Endometrial microvascular endothelial cells (primary cell): Measurements from ENCODE around the gene ARHGAP24. TPM values are rescaled to one million over a fixed set of nuclear protein-coding genes. Genes with fewer than 3 reads are reported as not detected.

Experiments
- in situ Hi-C: cut with HindIII; loops from 2 replicates; pipeline ENCODE4 v1.10.0; 2017; ENCODE audit warnings: low sequenced_read_pairs, low pct_unique_long_range_greater_than_20kb; ENCODE audit errors: inconsistent ontology term
- total RNA-seq: library from RNA; depleted of rRNA; stranded (reverse); fragments of >200 nt; gene quantifications from one replicate; pipeline ENCODE4 v1.2.3, GENCODE V29; 2015; ENCODE audit errors: inconsistent ontology term

ARHGAP24 gene
- total RNA-seq, 1 donor from 2014 or later = 93.0 TPM

GRCh38 chr4:85938902-85939301, 464.0 kb downstream of the ARHGAP24 start:
- in situ Hi-C loops = no loop called here

- in situ Hi-C loops = no loop called here
Observed at GRCh38 chr4:85939595-85939994, 464.6 kb downstream of the ARHGAP24 start.

- in situ Hi-C loops = no loop called here
Observed at GRCh38 chr4:85940151-85940550, 465.2 kb downstream of the ARHGAP24 start.

- in situ Hi-C loops = no loop called here
Observed at GRCh38 chr4:85942107-85942506, 467.2 kb downstream of the ARHGAP24 start.

- in situ Hi-C loops = no loop called here
Observed at GRCh38 chr4:85946821-85947220, 471.9 kb downstream of the ARHGAP24 start.

- in situ Hi-C loops = loop anchor here (25.0 kb wide), 1 partner anchor 139 kb away; no protein-coding TSS in a partner anchor
Observed at GRCh38 chr4:85951099-85951498, 476.1 kb downstream of the ARHGAP24 start.

- in situ Hi-C loops = loop anchor here (25.0 kb wide), 1 partner anchor 140 kb away; no protein-coding TSS in a partner anchor
Observed at GRCh38 chr4:85952528-85952927, 477.6 kb downstream of the ARHGAP24 start.

GRCh38 chr4:85952972-85953650, 478.2 kb downstream of the ARHGAP24 start:
- in situ Hi-C loops = loop anchor here (25.0 kb wide), 1 partner anchor 141 kb away; no protein-coding TSS in a partner anchor

- in situ Hi-C loops = loop anchor here (25.0 kb wide), 1 partner anchor 141 kb away; no protein-coding TSS in a partner anchor
Observed at GRCh38 chr4:85953651-85954018, 478.7 kb downstream of the ARHGAP24 start.

- in situ Hi-C loops = loop anchor here (25.0 kb wide), 1 partner anchor 143 kb away; no protein-coding TSS in a partner anchor
Observed at GRCh38 chr4:85955620-85956292, 480.8 kb downstream of the ARHGAP24 start.

- in situ Hi-C loops = loop anchor here (25.0 kb wide), 1 partner anchor 144 kb away; no protein-coding TSS in a partner anchor
Observed at GRCh38 chr4:85956293-85956945, 481.5 kb downstream of the ARHGAP24 start.

- in situ Hi-C loops = loop anchor here (25.0 kb wide), 1 partner anchor 150 kb away; no protein-coding TSS in a partner anchor
Observed at GRCh38 chr4:85961887-85962286, 486.9 kb downstream of the ARHGAP24 start.

- in situ Hi-C loops = loop anchor here (25.0 kb wide), 1 partner anchor 151 kb away; no protein-coding TSS in a partner anchor
Observed at GRCh38 chr4:85963231-85963630, 488.3 kb downstream of the ARHGAP24 start.

GRCh38 chr4:85964298-85964697, 489.3 kb downstream of the ARHGAP24 start:
- in situ Hi-C loops = loop anchor here (25.0 kb wide), 1 partner anchor 152 kb away; no protein-coding TSS in a partner anchor

- in situ Hi-C loops = loop anchor here (25.0 kb wide), 1 partner anchor 153 kb away; no protein-coding TSS in a partner anchor
Observed at GRCh38 chr4:85965017-85965416, 490.1 kb downstream of the ARHGAP24 start.

- in situ Hi-C loops = loop anchor here (25.0 kb wide), 1 partner anchor 153 kb away; no protein-coding TSS in a partner anchor
Observed at GRCh38 chr4:85965529-85965928, 490.6 kb downstream of the ARHGAP24 start.

GRCh38 chr4:85966373-85966772, 491.4 kb downstream of the ARHGAP24 start:
- in situ Hi-C loops = loop anchor here (25.0 kb wide), 1 partner anchor 154 kb away; no protein-coding TSS in a partner anchor

- in situ Hi-C loops = loop anchor here (25.0 kb wide), 1 partner anchor 156 kb away; no protein-coding TSS in a partner anchor
Observed at GRCh38 chr4:85967872-85968271, 492.9 kb downstream of the ARHGAP24 start.
